HG02571 (cell line): ENCODE data around the gene EHBP1.
"Not testable (repeated sequence)": the region's sequence is repeated elsewhere in the genome, so short reads cannot be mapped to it uniquely, and the experiment has no call there.

Experiments used
- ATAC-seq: cut with Tn5 transposase; IDR thresholded peaks from one replicate; pipeline ENCODE4 v1.9.1; 2021; ENCODE audit warnings: mild to moderate bottlenecking, moderate library complexity; ENCODE audit not compliant: unreplicated experiment

The EHBP1 gene

GRCh38 chr2:63058144-63058920, 352.8 kb downstream of the EHBP1 start:
- no peak for ATAC-seq

DNA sequence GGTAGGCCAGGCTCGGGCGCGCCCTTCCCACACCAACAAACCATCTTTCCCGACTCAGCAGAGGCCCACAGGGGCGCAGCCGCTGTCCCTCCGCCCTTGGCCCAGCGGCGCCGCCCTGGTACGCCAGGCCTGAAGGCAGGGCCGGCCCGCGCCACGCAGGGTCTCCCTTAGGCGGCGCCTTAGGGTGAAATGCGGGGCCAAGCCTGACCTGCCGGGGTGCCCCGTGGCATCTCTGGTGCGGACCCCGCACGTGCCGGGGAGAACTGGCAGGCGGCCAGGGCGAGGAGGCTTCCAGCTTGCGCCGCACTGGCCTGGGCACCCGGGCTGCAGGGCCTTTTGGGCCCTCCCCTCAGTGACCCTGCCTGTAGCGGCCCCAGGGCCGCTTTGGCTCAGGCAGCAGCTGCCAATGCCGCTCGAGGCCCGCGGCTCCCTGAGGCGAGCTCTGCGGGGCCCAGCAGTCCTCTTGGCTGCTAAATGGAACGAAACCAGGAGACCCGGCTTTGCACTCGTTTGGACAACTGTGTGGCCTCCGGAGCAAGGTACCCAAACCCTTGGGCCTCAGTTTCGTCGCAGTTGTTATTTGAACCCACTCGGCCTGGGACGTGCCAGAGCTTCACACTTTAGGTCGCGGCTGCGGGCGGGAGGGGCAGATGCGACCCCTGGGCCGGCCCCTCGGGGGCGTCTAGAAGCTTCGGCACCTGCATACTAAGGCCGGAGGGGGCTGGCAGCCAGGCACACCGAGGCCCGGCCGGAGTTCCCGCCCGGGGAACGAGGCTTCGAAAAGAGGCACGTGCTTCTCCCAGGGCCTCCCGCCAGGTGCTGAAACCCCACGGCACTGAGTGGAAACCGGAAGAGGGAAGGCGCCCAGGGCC, 353.6 kb downstream of the EHBP1 start:
- no peak for ATAC-seq

DNA sequence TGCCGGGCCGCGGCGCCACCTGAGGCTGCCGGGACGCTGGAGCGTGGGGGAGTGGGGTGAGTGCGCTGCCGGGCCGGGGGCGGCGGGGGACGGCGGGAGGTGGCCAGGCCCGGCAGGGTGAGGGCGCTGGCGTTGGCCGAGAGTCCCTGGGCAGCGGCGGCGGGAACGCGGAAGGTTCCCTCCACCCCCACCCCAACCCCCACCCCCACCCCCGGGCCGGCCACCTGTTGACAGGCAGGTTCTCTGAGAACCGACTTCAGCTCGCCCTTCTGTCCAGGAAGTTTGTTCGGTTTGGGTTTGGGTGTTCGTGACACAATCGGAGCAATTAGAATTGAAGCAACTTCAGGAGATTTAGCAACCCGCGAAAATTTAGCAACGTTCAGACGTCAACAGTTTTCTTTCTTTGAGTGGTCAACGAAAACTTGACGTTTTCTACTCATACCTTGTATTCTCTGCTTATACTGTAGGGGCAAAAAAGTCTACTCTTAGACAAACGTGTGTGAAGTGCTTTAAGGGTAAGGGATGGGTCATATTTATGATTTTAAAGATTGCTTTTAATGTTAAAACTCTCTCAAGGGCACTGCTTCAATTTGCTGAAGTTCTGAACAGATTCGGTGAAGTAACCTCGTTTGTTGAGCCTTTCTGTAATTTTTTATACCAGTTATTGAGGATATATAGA, 354.4 kb downstream of the EHBP1 start:
- no peak for ATAC-seq

- ATAC-seq = no peak
These were observed 355.0 kb downstream of the EHBP1 start for GRCh38 chr2:63060472-63060991.

DNA sequence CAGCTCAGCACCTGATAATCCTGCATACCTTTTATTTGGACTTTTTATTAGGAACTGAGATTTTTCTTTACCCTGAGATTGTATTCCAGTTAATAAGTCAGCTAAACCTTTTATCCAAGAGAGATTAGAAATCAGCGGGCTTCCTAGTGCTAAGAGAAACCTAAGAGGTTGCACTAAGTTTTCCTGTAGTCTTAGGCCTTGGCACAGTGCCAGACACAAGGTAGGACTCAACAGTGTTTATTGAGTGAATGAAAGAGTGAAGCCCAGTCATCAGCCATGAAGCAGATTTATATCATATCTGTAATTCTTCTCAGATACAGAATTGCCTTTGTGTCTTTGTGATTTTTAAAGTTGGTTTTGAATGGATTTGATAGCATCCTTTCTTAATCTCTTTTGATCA, 358.7 kb downstream of the EHBP1 start:
- no peak for ATAC-seq

DNA sequence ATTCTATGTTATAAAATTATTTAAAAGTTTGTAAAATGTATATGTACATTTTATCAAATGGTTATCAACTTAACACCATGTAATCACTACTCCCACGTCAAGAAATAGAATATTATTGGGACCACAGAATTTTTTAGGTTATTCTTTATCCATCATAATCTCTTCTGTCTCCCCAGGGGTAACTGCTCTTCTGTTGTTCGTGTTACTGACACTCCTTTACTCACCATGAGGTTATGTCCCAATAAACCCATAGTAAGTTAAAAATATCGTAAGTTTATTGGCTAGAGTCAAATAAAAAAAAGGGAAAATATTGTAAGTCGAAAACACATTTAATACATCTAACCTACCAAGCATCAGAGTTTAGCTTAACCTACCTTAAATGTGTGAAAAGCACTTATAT, 359.1 kb downstream of the EHBP1 start:
- ATAC-seq = no peak

- no peak for ATAC-seq
These were observed 360.8 kb downstream of the EHBP1 start for GRCh38 chr2:63066265-63066664.

- no peak for ATAC-seq
These were observed 361.3 kb downstream of the EHBP1 start for GRCh38 chr2:63066838-63067237.

DNA sequence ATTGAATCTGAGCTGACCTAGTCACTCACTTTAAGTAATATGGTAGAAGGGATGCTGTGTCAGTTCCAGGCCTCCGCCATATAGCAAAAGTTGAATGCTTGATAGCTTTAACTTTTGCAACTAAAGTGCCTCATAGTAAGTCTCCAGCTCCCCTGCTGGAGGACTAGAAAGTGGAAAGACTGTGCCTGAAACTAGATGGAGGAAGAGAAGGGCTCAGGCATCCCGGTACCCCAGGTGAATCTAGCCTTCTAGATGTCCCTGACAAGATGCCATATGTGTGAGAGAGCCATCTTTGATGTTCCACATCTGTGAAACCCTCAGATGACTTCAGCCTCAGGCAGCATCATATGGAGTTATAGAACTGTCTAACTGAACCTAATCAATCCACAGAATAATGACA, 366.2 kb downstream of the EHBP1 start:
- ATAC-seq = no peak

- no peak for ATAC-seq
These were observed 368.5 kb downstream of the EHBP1 start for GRCh38 chr2:63073994-63074393.

DNA sequence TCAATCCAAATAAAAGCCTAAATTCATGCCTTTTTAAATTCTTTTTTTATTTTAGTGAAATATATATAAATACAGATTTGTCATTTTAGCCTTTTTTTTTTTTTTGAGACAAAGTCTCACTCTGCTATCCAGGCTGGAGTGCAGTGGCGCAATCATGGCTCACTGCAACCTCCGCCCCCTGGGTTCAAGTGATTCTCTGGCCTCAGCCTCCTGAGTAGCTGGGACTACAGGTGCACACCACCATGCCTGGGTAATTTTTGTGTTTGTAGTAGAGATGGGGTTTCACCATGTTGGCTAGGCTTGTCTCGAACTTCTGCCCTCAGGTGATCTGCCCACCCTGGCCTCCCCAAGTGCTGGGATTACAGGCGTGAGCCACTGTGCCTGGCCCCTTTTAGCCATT, 368.9 kb downstream of the EHBP1 start:
- not testable (repeated sequence) for ATAC-seq

- no peak for ATAC-seq
These were observed 373.5 kb downstream of the EHBP1 start for GRCh38 chr2:63078852-63079606.

DNA sequence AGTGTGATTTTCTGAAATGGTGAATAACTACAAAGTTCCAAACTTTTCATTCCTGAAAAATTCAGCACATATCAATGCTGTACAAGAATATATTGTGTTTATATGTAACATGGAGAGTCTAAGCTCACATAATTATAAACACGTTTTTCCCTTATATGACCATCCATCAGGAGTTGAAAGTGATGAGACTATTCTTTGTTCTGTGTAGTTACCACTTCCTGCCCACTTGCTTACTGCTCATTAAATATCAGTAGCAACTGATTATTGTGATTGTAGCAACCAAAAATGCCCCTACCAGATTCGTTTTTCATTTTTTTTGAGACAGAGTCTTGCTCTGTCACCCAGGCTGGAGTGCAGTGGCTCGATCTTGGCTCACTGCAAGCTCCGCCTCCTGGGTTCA, 375.9 kb downstream of the EHBP1 start:
- no peak for ATAC-seq

DNA sequence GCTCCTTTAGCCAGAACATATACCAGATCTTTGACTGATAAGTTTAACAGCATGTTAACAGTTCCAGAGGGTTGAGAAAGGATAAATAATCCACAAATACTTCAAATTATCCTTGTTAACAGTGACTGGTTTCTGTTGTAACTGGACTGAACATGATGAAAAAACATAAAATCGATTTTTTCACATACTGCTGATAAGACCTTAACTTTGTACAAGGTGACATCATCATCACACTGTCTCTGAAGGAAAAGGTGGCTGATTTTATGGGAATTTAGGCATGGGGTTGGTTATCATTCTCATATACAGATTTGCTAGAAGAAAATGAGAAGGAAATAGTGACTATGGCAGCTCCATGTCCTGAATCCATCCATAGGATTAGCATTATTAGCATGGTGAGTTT, 381.2 kb downstream of the EHBP1 start:
- ATAC-seq = no peak

- ATAC-seq = no peak
These were observed 386.9 kb downstream of the EHBP1 start for GRCh38 chr2:63092401-63092800.

DNA sequence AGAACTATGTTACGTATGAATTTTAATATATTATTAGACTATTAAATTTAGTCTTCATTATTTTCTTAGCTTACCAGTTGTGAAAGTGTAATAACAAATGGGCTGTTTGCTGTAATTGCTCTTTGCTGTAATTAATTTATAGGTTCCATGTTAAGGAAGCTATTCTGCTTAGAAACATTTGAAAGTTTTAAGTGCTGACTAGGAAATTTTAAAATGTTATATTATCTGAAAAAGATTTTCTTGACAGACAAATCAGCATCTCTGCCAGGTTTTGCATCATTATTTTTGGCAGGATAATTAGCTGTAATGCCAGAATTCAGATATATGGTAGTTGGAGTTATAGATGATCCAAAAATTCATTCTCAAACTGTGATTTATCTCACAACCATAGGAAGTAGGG, 387.3 kb downstream of the EHBP1 start:
- ATAC-seq = no peak

GRCh38 chr2:63093502-63093901, 388.0 kb downstream of the EHBP1 start:
- ATAC-seq = no peak
